ENCODE data around the gene RAI14. TPM values are rescaled to one million over a fixed set of nuclear protein-coding genes. Genes with fewer than 3 reads are reported as not detected.

Gene RAI14
- total RNA-seq, 4 donors from 2014 or later = 26.9 to 40.4 (median 32.1) TPM

GRCh38 chr5:34716986-34717385 lies 60.9 kb downstream of the RAI14 start:
- WGBS, 2 donors = 73 to 77% methylated on average over 2 of the region's 2 CpGs
- no peak overlapping the region for H3K4me3 ChIP-seq (ENCODE audit: low read depth, poor library complexity, severe bottlenecking)
- no peak for TF ChIP-seq CTCF (IDR thresholded peaks at IDR 0.05)
- no peak for TF ChIP-seq POLR2A (IDR thresholded peaks at IDR 0.05)
- intact Hi-C loops (cut with DNase I; ENCODE audit: low total_unique reads) = no loop called here
- DNase-seq (ENCODE audit: low spot score in 2 of 2) = no peak

- TF ChIP-seq CTCF (IDR thresholded peaks at IDR 0.05) = no peak
- TF ChIP-seq POLR2A (IDR thresholded peaks at IDR 0.05) = no peak
- no peak for DNase-seq (ENCODE audit: low spot score in 2 of 2)
- 53 to 56% methylated on average over 9 of the region's 9 CpGs for WGBS, 2 donors
- intact Hi-C loops (cut with DNase I; ENCODE audit: low total_unique reads) = no loop called here
- no peak overlapping the region for H3K4me3 ChIP-seq (ENCODE audit: low read depth, poor library complexity, severe bottlenecking)
Observed at GRCh38 chr5:34717426-34718327, 61.5 kb downstream of the RAI14 start.

- WGBS, 2 donors = 95 to 96% methylated on average over 4 of the region's 4 CpGs
- DNase-seq (ENCODE audit: low spot score in 2 of 2) = no peak
- intact Hi-C loops (cut with DNase I; ENCODE audit: low total_unique reads) = no loop called here
- H3K4me3 ChIP-seq (ENCODE audit: low read depth, poor library complexity, severe bottlenecking) = no peak overlapping the region
- TF ChIP-seq POLR2A (IDR thresholded peaks at IDR 0.05) = no peak
- no peak for TF ChIP-seq CTCF (IDR thresholded peaks at IDR 0.05)
Observed at GRCh38 chr5:34718516-34718915, 62.4 kb downstream of the RAI14 start.

- intact Hi-C loops (cut with DNase I; ENCODE audit: low total_unique reads) = no loop called here
- WGBS, 2 donors = 89 to 90% methylated on average over 8 of the region's 8 CpGs
Observed at GRCh38 chr5:34719029-34719428, 62.9 kb downstream of the RAI14 start.

GRCh38 chr5:34721327-34721726 lies 65.2 kb downstream of the RAI14 start:
- DNase-seq (ENCODE audit: low spot score in 2 of 2) = no peak
- 70 to 74% methylated on average over 3 of the region's 3 CpGs for WGBS, 2 donors
- intact Hi-C loops (cut with DNase I; ENCODE audit: low total_unique reads) = no loop called here
- no peak for TF ChIP-seq POLR2A (IDR thresholded peaks at IDR 0.05)
- no peak for TF ChIP-seq CTCF (IDR thresholded peaks at IDR 0.05)
- H3K4me3 ChIP-seq (ENCODE audit: low read depth, poor library complexity, severe bottlenecking) = no peak overlapping the region

More at GRCh38 chr5:34719029-34719428, 62.9 kb downstream of the RAI14 start:
- no peak for TF ChIP-seq POLR2A (IDR thresholded peaks at IDR 0.05)
- TF ChIP-seq CTCF (IDR thresholded peaks at IDR 0.05) = no peak
- no peak for DNase-seq (ENCODE audit: low spot score in 2 of 2)
- no peak overlapping the region for H3K4me3 ChIP-seq (ENCODE audit: low read depth, poor library complexity, severe bottlenecking)

All from lower leg skin (tissue), 4 donors.